ENCODE data around the gene SAMM50.

SAMM50 gene

DNA sequence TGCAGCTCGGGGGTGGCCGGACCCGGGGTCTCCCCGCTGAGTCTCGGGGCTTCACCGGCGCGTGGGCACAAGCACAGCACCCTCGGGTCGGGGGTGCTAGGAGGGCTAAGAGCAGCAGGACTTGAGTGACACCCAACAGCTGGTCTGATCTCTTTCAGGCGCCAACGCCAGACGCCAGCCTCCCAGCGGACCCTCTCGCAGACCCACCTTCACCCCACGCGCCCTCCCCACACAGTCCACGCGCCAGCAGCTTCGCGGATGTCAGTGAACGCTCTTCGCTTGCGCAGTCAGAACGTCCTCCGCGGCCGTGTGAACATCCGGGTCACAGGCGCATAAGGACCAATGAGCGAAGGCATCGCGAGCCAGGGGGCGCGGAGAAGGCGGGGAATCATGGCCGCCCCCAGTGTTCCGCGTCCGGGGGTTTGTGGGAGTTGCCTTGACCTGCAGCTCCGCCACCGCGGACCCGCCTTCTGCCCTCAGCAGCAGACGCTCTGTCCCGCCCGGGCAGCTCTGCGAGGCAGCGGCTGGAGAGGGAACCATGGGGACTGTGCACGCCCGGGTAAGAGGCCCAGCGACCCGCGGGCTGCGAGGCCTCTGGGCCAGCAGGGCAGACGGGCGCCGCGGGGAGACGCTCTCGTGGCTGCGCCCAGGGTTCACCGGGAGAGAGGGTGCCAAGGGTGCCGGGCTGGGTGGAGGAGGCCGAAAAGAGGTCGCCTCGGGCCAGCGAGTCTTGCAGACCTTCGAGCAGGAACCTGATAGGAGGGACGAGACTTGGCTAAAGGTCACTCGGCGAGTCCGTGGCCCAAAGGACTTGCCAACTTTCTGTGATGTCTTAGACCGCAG, at the start of gene SAMM50:
TSS of gene SAMM50 (plus strand) at position 403 of the 843 bp plus-strand sequence. CDS start at position 539, 136 bp downstream.
- DNase-seq (ENCODE audit: low read depth): peak; percentile 88

DNA sequence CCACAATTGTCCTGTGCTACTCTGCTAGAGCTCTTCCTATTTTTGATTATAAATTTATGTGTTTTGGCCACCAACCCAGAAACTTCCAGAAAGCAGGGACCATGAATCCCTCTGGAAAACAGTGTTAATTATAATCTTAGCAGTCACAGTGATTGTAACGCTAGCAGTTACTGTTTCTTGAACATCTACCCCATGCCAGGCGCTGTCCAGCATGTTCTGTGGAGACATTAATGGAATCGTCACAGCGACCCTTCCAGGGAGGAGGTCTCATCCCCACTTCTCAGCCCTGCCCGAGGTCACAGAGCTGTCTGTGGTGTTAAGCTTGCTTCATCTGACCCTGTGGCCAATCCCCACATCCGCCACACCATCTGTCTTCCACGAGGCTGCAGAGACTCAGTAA, 49.6 kb upstream of the SAMM50 start:
- no peak for DNase-seq (ENCODE audit: low read depth)

DNA sequence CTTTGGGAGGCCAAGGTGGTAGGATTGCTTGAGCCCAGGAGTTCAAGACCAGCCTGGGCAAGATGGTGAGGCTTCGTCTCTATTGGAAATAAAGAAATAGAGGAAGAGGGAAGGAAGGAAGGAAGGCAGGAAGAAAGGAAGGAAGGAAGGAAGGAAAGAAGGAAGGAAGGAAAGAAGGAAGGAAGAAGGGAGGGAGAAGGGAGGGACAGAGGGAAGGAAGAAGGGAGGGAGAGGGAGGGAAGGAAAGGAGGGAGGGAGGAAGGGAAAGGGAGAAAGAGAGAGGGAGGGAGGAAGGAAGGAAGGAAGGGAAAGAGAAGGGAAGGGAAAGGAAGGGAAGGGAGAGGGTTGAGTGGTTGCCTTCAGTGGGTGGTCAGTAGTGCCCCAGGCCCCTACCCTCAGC, 45.5 kb upstream of the SAMM50 start:
- no peak for DNase-seq (ENCODE audit: low read depth)

DNA sequence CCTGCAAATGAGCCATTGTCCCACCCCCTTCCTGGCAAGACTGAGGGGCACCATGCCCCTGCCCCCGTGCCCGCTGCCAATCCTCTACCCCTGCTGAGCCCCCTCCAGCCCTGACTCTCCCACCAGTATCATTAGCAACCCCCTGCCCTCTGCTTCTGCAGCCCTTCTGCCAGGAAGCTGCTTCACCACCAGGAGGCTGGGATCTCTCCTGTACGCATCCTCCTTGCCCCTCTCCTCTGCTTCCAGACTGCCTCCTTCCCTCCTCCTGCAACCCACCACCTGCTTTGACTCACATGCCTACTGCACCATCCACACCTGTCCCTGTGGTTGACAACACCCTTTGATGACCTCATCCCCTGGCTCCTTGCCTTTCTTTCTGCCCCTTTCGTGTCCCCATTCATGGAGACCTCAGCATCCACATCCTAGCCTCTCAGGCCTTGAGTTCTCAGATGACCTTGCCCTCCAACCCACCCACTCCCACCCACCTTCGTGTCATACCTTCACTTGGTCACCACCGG, 45.0 kb upstream of the SAMM50 start:
- DNase-seq (ENCODE audit: low read depth): no peak

DNA sequence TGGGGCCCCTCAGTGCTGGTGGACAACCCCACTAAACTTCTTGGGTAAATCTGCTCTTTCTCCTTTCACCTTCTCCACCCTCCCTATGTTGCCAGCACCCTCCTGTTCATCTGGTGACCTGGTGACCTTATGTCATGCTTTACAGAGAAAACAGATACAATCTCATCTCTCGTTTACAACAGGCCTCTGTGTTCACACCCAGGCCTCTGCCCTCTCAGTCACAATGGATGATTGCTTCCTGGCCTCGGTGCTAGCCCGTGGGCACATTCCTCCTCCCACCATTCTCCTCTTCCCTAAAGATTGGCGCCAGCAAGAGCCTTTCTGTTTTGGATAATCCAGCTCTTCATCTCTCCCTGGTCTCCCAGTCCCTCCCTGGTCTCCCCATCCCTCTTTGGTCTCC, 43.9 kb upstream of the SAMM50 start:
- DNase-seq (ENCODE audit: low read depth): no peak

DNA sequence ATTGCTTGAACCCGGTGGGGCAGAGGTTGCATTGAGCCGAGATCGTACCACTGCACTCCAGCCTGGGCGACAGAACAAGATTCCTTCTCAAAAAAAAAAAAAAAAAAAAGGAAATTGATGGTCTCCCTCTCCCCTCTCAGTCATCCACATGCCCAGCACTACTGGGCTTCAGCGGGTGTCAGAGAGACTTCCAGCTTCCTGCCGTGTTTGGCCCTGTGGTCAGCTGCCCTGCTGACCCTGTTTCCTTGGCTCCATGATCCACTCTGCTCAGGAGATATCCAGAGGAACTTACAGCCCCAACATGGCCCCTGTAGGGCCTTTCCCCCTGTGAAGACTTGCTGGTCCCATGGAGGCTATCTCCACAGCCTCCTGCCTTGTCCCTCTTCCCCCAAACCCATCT, 37.7 kb upstream of the SAMM50 start:
- no peak for DNase-seq (ENCODE audit: low read depth)

DNA sequence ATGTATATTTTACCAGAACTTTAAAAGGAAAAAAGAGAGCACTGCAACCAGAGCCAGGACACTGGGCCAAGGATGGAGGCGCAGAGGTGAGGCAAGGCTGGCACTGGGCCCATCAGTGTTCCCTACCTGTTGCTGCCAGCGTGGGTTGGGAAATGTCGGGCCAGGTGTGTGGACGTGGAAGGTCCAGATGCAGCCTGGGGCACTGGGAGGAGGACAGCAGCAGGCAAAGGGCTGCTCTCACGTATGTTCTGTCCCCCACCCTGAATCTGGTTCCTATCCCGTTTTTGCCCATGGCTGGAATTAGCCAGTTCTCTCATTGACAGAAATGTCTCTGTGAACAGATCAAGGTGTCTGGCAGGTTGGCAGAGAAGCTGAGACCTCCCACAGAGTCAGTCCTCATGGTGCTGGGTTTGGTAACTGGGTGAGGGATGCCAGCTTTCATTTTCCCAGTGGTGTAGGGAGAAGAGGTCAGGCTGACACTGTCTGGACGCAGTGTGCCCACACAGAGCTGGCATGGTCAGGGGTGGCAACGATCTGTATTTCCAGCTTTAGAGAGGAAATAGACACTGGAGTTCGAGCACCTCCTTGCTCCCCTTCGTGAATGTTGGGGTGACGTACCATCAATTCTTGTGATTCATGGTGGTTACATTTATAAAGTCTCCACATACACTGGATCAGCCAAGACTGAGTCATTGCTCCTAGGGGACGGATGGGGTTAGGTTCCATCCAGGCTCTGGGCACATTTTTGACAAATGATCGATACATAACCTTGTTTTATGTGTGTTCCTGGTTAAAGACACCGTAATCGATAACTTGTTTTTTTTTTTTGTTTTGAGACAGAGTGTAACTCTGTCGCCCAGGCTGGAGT, 35.9 kb upstream of the SAMM50 start:
- DNase-seq (ENCODE audit: low read depth): no peak

DNA sequence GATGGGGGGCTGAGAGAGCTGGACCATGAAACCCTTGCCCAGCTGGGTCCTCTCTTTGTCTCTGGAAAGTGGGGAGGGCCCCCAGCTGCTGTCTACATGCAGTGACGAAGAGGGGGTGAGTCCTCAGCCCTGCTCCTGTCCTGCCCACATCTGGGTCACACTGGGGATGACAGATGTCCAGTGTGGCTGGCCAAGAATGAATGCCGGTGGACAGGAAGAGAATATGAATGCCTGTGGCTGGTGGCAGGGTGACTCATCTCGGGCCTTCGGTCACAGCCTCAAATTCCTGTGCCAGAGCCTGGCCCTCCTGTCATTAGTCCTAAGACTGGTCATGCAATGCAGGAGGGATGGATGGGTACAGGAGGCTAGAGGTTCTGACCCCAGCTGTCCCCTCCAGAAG, 33.9 kb upstream of the SAMM50 start:
- no peak for DNase-seq (ENCODE audit: low read depth)

DNA sequence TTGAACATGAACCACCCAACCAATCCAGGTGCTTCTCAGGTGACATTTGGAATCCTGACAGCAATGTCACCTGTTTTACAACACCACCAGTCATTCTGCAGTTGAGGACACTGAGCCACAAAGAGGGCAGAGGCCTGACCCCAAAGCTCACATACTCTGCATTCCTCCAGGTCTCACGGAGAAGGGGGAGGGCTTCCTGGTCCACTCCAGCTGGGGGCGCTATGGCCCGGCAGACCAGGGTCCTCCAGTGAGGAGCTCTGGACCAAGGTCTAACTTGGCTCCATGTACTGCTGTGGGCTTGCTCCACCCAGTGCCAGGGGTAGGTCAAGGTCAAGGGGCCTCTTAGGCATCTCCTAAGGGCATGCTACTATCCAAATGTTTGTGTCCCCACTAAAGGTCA, 33.1 kb upstream of the SAMM50 start:
- DNase-seq (ENCODE audit: low read depth): no peak

DNA sequence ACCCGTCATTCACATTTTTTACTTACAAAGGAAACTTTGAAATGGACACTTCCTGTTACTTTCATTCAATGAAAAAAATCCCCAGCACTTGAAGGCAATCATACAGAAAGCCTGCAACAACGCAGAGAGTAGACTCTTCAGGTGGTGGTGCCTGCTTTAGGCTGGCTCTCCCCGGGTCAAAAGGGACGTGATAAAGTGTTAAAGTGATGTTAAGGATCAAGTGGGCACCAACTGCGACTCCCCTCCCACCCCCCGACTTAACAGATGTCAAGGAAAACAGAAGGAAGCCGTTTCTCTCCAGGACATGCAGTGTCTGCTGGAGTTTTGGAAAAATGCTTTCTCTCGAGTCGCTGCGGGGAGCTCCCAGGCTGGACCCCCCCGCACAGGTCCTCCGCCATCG, 32.1 kb upstream of the SAMM50 start:
- DNase-seq (ENCODE audit: low read depth): no peak

DNA sequence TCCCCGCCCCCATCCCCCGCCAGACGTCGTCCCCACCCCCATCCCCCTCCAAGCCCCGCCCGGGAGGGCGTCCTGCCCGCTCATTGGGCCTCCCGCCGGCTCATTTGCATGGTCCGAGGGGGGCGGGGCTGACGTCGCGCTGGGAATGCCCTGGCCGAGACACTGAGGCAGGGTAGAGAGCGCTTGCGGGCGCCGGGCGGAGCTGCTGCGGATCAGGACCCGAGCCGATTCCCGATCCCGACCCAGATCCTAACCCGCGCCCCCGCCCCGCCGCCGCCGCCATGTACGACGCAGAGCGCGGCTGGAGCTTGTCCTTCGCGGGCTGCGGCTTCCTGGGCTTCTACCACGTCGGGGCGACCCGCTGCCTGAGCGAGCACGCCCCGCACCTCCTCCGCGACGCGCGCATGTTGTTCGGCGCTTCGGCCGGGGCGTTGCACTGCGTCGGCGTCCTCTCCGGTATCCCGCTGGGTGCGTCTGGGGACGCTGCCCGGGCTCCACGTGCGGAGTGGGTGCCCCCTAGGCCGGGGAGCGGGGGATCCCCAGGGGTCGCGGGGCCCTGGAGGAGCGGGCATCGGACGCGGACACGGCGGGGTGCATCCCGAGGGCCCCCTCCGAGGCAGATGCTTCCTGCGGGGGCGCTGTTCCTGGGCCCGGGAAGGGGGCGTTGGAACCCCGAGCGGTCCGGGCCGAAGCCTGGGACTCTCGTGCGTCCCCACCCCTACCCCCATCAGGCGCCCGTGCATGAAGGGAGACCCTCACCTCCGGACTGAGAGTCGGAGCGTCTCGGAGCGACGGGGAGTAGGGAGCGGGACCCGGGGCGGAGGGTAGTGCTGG, 31.4 kb upstream of the SAMM50 start, which contains the start of gene PNPLA3:
TSS of gene PNPLA3 (plus strand) at position 175 of the 834 bp plus-strand sequence. CDS start at position 282, 107 bp downstream.
- peak; percentile 72 for DNase-seq (ENCODE audit: low read depth)

DNA sequence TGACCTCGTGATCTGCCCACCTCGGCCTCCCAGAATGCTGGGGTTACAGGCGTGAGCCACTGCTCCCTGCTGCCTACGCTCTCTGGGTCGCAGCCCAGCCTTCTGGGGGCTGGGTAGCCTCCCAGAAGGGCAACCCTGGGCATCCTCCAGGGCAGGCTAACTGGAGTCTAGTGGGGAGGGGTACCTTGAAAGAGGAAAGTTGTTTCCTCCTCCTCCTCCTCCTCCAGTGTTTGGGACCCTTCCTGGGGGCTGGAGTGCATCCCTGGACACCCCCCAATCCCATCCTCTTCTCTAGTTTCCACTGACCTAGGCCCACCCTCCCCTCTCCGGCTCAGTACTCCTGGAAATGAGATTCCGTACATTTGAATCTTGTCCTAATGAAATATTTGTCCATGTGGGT, 30.4 kb upstream of the SAMM50 start:
- DNase-seq (ENCODE audit: low read depth): no peak

DNA sequence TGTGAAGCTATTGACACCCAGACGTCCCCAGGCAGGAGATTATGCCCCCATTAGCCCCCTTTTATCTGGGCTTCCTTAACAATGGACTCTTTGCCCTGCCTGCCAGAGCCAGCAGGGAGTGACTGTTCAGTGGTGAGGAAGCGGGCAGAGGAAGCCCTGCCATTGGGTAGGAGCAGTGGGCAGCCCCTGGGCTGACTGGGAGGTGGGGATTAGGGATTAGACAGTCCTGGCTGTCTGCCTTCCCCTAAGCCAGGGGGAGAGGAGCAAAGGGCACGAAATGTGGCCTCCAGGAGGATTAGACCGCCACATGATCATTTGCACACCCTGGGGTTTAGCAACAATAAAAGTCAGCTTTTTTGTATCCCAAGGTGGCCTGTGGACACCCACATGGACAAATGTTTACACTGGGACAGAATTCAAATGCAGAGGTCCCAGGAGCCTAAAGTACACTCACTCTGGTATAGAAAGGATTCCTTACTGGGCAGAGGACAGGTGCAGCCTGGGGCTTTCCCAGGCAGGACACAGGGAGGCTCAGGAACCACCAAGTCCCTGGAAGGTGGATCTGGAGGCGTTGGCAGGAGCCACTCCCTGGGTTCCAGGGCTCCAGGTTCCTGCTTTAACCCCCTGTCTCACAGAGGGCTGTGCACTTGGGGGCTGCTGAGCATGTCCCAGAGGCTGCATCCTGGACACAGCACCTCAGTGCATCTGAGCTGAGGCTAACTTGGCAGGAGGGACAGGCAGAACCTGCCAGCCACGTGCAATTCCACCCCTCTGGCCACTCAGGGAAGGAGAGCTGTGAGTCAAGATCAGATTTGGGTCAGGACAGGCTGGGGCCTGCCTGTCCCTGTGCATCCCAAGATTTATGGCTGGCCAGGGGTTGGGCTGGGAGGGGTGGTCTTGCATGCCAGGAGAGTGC, 29.6 kb upstream of the SAMM50 start:
- no peak for DNase-seq (ENCODE audit: low read depth)

DNA sequence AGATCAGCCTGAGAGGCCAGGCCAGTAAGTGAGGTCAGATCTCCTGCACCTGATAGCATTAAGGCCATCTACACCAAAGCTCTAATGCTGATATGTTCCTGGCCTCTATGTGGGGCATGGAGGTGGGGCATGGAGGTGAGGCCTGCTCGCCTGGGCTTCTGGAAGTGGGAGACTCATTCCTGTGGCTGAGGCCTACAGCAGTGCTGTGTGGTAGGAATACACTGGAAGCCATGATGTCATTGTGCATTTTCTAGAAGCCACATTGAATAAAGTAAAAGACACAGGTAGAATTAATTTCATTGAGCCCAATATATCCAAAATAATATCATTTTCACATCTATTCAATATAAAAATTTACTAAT, 28.9 kb upstream of the SAMM50 start:
- DNase-seq (ENCODE audit: low read depth): no peak

DNA sequence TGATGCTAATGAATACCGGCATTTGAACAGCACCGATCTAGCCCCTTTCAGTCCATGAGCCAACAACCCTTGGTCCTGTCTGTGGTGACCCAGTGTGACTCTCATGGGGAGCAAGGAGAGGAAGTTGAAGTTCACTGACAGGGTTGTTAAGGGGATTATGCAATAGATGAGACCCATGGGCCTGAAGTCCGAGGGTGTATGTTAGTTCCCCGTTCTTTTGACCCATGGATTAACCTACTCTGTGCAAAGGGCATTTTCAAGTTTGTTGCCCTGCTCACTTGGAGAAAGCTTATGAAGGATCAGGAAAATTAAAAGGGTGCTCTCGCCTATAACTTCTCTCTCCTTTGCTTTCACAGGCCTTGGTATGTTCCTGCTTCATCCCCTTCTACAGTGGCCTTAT, 26.8 kb upstream of the SAMM50 start:
- DNase-seq (ENCODE audit: low read depth): no peak

DNA sequence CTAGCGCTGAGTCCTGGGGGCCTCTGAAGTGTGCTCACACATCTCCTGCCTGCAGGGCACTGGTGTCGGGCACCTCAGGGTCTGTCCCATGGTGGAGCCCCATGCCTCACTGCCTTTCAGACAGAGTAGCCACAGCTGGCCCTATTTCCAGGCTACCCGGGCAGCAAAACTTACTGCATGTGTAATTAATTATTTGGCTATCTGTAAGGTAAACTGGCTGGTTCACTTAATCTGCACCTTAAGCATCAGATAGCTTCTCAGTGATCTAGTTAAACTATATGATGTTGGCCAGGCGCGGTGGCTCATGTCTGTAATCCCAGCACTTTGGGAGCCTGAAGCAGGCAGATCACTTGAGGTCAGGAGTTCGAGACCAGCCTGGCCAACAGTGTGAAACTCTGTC, 26.3 kb upstream of the SAMM50 start:
- DNase-seq (ENCODE audit: low read depth): no peak

DNA sequence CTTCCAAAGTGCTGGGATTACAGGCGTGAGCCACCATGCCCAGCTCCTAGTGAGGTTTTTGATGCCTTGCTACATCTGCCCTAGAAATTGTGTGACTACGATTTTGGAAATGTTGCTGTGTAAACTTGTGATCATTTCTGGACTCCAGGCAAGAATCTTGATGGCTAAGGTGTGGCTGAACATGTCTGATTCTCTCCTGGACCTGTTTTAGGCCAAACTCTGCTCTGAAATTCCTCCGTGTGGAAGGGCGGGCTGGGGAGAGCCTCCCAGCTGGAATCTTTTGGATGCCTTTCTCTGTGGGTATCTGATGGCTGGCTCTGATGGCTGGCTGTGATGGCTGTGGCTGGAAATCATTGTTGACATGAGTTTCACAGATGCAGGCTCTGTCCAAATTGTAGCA, 23.5 kb upstream of the SAMM50 start:
- DNase-seq (ENCODE audit: low read depth): no peak

DNA sequence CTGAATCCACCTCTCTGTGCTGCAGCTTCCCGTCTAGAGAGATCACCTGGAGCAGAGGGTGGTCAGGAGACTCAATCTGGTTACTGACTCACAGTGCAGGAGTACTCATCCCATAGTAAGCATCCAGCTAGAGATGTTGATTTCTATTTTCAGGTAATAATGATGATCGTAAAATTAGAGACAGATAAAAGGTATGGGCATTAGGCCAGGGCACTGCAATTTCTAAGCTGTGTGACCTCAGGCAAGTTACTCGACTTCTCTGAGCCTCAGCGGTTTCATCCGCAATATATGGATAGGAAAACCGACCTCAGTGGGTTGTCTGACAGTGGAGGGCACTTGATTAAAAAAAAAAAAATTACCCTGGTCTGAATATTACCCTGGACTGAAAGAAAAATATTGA, 13.8 kb upstream of the SAMM50 start:
- no peak for DNase-seq (ENCODE audit: low read depth)

DNA sequence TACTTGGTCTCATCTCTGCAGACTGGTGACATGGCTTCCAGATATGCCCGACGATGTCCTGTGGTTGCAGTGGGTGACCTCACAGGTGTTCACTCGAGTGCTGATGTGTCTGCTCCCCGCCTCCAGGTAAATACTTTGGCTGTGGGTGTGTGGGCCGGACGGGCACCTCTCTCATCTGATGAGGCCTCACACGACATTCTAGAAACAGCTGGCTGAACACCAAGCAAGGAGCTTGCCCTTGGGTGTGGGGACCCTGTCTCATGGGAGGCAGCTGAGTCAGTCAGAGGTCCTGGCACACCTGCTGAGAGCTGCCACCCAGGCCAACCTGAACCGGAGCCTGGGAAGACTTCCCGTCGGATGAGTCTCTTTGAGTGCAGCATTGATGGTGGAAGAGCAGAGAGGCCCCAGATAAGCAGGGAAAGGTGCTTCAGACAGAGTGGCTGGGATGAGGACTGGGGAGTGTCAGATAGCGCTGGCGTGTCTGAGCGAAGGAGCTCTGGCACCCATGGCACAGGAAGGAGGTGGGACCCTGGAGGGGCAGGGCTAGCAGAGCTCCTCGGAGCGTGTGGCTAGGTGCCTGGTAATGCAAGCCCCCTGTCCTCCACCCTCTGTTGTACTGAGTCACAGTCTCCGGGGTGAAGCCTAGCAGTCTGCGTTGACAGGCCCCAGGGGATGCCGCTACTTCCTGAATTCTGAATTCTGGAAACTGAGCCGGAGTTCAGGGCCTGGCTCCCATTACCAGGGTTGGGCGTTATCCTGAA, 10.4 kb upstream of the SAMM50 start:
- DNase-seq (ENCODE audit: low read depth): no peak
